Prostate gland (tissue), 2 donors: Measurements from ENCODE around the gene ZCCHC7.

Experiments used
- CTCF ChIP-seq, 4 experiments: fragments of 200-600 bp in 2 of 4; fragments of 450-650 bp in 2 of 4; sonication (generic) in 2 of 4; IDR thresholded peaks; 1 replicate in 3 of 4; 2 replicates in 1 of 4; pipeline ENCODE4 v1.5.1; 2016 to 2019; ENCODE audit warnings: antibody characterized with exemption in 4 of 4, mild to moderate bottlenecking in 2 of 4, moderate library complexity in 2 of 4
- POLR2A ChIP-seq: fragments of 450-650 bp; IDR thresholded peaks from one replicate; pipeline ENCODE4 v1.6.1; 2016; ENCODE audit warnings: antibody characterized with exemption, mild to moderate bottlenecking

- TF ChIP-seq POLR2A (no peak), CTCF (IDR thresholded peaks at IDR 0.05) (no peak)
Measured at GRCh38 chr9:37289631-37290030, 169.3 kb downstream of the ZCCHC7 start.
